Measurements from ENCODE around the gene NR1H3. TPM values are rescaled to one million over a fixed set of nuclear protein-coding genes. Genes with fewer than 3 reads are reported as not detected.

Gene NR1H3
- total RNA-seq, 1 donor from 2014 or later = 49.2 TPM

DNA sequence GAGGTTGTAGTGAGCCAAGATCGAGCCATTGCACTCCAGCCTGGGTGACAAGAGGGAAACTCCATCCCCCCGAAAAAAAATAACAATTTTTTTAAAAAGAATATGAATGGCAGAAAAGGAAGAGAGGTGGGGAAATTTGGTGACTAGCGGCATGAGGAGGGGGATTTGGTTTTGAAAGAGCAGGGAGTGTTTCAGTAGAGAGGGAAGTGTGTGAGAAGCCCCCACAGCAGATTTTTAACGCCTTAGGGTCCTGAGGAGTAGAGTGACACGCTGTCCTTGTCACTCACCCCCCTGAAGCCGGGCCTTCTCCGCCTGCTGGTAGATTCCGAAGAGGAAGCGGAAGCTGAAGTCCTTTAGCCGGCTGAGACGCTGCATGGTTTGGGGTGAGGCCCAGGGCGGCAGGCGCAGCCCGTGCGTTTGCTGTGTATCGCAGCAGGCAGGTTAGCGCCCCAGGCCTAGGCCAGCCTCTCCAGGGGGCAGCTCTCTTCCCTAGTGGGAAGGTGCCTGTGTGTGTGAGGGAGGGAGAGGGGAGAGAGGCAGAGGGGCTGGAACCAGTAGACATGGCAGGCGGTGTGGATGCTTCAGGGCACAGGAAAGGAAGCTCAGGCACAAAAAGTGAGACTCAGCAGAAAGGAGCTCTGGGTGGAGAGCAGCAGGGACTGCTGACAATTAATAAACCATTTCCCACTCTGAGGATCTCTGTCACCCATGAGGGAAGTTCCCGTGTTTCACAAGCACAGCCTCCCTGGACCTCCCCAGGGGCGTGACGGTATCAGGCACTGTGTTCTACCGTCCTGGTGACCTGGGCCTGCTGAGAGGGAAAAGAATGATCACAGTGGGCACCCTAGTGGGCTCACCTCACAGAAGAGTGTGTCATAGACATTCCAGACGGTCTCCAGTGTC lies 13.1 kb upstream of the NR1H3 start:
- Histone ChIP-seq H3K27ac (peak overlapping the region; percentile 42), H3K4me1 (peaks cover 52% of the 10 kb centered on the region), H3K36me3 (peaks cover 65% of the 10 kb centered on the region), H3K4me3 (no peak overlapping the region), H3K9me3 (no peaks in the 10 kb centered on the region), H3K27me3 (ENCODE audit: low read depth) (no peaks in the 10 kb centered on the region)
- TF ChIP-seq, protein P1, sequence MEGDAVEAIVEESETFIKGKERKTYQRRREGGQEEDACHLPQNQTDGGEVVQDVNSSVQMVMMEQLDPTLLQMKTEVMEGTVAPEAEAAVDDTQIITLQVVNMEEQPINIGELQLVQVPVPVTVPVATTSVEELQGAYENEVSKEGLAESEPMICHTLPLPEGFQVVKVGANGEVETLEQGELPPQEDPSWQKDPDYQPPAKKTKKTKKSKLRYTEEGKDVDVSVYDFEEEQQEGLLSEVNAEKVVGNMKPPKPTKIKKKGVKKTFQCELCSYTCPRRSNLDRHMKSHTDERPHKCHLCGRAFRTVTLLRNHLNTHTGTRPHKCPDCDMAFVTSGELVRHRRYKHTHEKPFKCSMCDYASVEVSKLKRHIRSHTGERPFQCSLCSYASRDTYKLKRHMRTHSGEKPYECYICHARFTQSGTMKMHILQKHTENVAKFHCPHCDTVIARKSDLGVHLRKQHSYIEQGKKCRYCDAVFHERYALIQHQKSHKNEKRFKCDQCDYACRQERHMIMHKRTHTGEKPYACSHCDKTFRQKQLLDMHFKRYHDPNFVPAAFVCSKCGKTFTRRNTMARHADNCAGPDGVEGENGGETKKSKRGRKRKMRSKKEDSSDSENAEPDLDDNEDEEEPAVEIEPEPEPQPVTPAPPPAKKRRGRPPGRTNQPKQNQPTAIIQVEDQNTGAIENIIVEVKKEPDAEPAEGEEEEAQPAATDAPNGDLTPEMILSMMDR (IDR thresholded peaks at IDR 0.05) = no peak
- ATAC-seq = peak in 1 of 2 donors; percentile 36
- DNase-seq = no peak
- intact Hi-C loops (cut with DNase I) = no loop called here

DNA sequence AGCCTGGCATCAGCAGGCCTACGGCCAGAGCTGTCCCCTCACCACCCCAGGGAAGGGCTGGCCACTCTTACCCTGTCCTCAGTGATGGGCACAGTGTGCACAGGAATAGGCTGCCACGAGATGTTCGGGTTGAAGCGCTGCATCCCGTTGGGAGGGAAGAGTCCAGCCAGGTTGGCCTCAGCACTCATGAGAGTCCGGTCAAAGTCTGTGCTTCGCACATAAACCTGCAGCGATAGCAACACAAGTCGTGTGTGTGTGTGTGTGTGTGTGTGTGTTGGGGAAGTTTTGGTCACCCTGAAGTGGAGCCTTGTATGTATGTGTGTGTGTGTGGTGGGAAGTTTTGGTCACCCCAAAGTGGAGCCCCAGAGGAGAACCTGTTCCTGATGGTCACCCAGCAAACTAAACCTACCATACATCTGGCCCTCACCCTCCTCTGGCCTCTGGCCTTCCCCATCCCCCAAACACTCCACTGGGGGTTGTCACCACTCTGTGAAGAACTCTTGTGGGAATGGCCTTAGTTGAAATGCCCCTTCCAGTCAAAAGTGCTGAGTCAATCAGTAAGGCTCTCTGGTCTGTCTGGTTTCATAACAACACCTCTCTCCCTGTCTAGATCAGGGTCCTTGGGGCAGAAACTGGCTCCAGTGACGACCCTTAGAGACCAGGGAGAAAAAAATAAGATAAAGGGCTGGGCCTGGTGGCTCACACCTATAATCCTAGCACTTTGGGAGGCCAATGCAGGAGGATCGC lies 12.0 kb upstream of the NR1H3 start:
- Histone ChIP-seq H3K4me1 (peaks cover 54% of the 10 kb centered on the region), H3K27ac (peak overlapping the region; percentile 42), H3K36me3 (peaks cover 54% of the 10 kb centered on the region), H3K4me3 (no peak overlapping the region), H3K9me3 (no peaks in the 10 kb centered on the region), H3K27me3 (ENCODE audit: low read depth) (no peaks in the 10 kb centered on the region)
- ATAC-seq = no peak
- intact Hi-C loops (cut with DNase I) = no loop called here
- no peak for DNase-seq
- TF ChIP-seq, protein P1 (IDR thresholded peaks at IDR 0.05) = no peak

DNA sequence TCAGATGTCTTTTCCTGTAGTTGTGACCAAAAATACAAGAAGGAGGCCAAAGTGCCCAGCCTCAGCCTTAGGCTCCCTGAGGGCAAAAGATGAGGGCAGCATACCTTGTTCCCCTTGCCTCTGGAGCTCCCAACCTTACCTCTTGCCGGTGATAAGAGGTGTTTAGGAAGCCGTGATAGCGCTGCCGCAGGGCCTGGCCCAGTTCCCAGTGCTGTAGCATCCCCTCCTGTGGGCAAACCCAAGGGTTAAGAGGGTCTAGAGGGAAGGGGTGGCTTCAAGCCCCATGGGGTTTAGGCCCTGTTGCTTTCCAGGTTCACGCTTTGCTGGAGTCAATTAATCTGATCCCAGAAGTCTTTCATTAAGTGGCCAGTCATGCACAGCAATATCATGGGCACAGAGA lies 10.3 kb upstream of the NR1H3 start:
- TF ChIP-seq, protein P1 (IDR thresholded peaks at IDR 0.05) = no peak
- Histone ChIP-seq H3K27ac (no peak overlapping the region), H3K4me1 (peaks cover 46% of the 10 kb centered on the region), H3K4me3 (peak overlapping the region; percentile 91), H3K9me3 (no peaks in the 10 kb centered on the region), H3K27me3 (ENCODE audit: low read depth) (no peaks in the 10 kb centered on the region), H3K36me3 (peaks cover 37% of the 10 kb centered on the region)
- no peak for DNase-seq
- intact Hi-C loops (cut with DNase I) = no loop called here
- no peak for ATAC-seq

DNA sequence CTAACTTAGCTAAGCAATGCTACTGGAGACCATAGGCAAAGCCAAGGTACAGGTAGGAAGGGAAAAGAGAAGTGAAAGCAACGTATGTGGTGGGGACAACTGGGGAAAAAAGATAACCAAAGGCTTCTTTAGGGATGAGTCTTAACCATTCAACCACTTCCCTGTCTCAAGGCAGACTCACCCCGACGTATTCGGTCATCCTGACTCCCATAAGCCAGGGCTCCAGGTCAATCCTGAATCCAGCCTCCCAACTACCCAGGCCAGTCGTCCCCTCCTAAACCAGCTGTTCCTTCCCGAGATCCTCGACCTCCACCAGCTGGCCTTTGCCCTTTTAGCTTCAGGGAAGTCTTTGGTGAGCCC lies 9.5 kb upstream of the NR1H3 start:
- no peaks in the 10 kb centered on the region for H3K9me3 ChIP-seq

GRCh38 chr11:47248664-47249377 lies 9.0 kb upstream of the NR1H3 start, which contains the start of gene ACP2:
TSS of gene ACP2 (minus strand) at chr11:47248814. CDS start at chr11:47248789, 25 bp downstream.
- ATAC-seq (peak; percentile 96 to 98), DNase-seq (peak; percentile 94)
- Histone ChIP-seq H3K9me3 (no peaks in the 10 kb centered on the region), H3K27ac (peak within 1 kb of the TSS; percentile 93), H3K36me3 (peaks cover 25% of the 10 kb centered on the region), H3K27me3 (ENCODE audit: low read depth) (no peaks in the 10 kb centered on the region), H3K4me3 (peak within 1 kb of the TSS; percentile 91), H3K4me1 (peaks cover 38% of the 10 kb centered on the region)
- intact Hi-C loops (cut with DNase I) = no loop called here
- TF ChIP-seq, protein P1 (IDR thresholded peaks at IDR 0.05) = no peak

More for the DNA sequence above, 9.5 kb upstream of the NR1H3 start:
- H3K4me1 ChIP-seq = peaks cover 39% of the 10 kb centered on the region
- peaks cover 29% of the 10 kb centered on the region for H3K36me3 ChIP-seq
- DNase-seq (no peak), ATAC-seq (peak; percentile 10 to 59)
- peak overlapping the region; percentile 91 for H3K4me3 ChIP-seq
- intact Hi-C loops (cut with DNase I) = no loop called here
- TF ChIP-seq, protein P1 (IDR thresholded peaks at IDR 0.05) = no peak
- H3K27ac ChIP-seq = peak overlapping the region; percentile 93
- H3K27me3 ChIP-seq (ENCODE audit: low read depth) = no peaks in the 10 kb centered on the region

All from lower lobe of right lung (tissue), 2 donors.